Measurements from ENCODE around the gene OGDH.

The OGDH gene

DNA sequence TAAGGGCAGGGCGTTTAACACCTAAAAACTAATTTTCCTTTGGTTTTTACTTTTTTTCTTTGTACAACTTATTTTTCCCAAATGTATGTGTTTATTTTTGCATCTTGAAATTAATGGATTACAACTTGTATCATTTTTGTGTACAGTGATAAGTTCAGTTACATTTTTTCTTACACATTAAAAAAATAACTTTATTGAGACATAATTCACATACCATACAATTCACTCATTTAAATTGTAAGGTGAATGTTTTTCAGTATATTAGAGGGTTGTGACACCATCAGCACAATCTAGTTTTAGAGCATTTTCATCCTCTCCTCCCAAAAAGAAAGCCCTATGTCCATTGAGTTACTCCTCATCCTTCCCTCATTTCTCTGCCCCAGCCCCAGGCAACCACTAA is 11.6 kb downstream of the OGDH start:
- DNase-seq (ENCODE audit: low read depth in 2 of 2): no peak

DNA sequence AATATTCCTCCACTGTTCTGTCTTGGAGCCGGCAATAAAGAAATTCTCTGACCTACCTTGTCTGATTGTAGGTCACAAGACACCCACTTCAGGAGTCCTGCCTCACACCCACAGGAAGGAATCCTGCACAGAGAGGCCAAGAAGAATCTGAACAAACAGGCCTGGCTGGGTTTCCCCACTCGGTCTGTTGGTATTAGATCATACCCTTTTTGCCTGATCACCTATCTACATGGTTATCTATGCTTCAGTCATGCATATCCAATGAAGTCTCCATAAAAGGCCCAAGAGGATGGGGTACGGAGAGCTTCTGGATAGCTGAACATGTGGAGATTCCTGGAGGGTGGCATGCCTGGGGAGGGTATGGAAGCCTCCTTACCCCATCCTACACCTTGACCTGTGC is 12.3 kb downstream of the OGDH start:
- no peak for DNase-seq (ENCODE audit: low read depth in 2 of 2)

DNA sequence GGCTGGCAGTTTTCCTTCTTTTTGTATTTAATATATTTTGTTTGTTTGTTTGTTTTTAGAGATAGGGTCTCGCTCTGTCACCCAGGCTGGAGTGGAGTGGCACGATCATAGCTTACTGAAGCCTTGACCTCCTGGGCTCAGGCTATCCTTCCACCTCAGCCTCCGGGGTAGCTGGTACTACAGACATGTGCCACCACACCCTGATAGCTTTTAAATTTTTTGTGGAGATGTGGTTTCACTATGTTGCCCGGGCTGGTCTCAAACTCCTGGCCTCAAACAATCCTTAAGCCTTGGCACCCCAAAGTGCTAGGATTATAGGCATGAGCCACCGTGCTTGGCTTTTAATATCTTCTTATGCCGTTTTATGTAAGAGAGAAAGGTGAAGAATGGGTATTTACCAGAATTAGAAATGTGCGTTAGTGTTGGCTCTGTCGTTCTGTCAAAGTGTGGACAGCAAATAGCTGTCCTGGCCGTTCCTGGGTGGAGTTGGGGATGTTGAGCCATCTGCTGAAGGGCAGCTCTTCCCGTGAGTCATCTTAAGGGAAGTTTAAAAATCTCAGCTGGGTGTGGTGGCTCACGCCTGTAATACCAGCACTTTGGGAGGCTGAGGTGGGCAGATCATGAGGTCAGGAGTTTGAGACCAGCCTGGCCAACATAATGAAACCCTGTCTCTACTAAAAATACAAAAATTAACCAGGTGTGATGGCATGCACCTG is 14.8 kb downstream of the OGDH start:
- no peak for DNase-seq (ENCODE audit: low read depth in 2 of 2)

DNA sequence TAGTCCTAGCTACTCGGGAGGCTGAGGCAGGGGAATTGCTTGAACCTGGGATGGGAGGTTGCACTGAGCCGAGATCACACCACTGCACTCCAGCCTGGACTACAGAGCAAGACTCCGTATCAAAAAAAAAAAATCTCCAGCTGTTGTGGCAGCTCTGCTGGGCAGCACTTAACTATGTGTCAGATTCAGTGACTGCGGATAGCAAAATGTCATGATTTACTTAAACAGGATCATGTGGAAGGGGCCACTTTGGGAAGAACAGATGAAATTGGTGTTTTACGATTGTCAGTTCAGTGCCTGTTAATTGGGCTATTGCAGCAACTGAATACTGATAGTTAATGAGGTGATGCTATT is 15.3 kb downstream of the OGDH start:
- DNase-seq (ENCODE audit: low read depth in 2 of 2): no peak

DNA sequence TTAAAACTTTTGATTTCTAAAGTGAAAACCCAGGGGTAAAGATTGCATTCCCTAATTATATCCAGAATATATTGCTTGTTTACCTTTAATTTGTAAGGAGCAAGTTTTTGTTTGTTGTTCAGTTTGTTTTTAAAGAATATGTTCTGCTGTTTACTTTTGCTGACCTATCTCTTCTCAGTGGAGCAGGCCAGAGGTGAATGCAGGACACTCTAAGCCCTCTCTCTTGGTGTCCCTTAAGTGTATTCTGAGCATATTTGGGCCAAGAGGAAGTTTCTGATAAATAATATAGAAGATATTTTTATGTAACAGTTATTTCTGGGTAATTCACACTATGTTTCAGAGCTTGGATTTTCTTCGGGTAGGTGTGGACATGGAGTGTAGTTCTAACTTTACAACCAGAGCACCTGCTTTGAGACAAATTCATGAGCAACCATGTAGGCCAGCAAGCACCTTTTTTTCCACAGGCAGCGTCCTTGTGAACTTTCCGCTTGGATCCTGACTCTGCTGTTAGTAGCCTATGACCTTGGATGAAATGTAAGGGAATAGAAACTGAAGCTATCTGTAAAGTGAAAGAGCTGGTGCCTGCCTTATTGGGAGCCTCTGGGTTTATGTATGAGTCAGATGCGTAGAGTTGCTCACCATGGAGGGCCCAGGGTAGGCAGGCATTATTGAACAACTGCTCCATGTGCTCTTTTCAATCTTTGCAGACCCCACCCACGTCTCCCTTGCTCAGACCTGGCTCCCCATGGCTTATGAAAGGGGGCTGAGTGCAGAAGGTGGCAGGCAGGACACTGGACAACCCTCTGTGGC is 16.1 kb downstream of the OGDH start:
- DNase-seq (ENCODE audit: low read depth in 2 of 2): peak in 1 of 2 donors; percentile 32

DNA sequence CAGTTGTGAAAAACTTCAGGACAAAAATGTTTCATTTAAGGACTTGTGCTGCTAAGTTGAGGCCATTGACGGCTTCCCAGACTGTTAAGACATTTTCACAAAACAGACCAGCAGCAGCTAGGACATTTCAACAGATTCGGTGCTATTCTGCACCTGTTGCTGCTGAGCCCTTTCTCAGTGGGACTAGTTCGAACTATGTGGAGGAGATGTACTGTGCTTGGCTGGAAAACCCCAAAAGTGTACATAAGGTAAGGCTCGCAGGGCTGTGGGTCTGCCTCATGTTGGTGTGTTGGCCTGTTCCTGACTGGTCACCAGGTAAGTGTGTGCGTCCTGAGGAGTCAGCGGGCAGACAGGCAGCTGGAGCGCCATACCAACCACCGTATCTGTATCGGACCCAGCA is 17.9 kb downstream of the OGDH start:
- no peak for DNase-seq (ENCODE audit: low read depth in 2 of 2)

DNA sequence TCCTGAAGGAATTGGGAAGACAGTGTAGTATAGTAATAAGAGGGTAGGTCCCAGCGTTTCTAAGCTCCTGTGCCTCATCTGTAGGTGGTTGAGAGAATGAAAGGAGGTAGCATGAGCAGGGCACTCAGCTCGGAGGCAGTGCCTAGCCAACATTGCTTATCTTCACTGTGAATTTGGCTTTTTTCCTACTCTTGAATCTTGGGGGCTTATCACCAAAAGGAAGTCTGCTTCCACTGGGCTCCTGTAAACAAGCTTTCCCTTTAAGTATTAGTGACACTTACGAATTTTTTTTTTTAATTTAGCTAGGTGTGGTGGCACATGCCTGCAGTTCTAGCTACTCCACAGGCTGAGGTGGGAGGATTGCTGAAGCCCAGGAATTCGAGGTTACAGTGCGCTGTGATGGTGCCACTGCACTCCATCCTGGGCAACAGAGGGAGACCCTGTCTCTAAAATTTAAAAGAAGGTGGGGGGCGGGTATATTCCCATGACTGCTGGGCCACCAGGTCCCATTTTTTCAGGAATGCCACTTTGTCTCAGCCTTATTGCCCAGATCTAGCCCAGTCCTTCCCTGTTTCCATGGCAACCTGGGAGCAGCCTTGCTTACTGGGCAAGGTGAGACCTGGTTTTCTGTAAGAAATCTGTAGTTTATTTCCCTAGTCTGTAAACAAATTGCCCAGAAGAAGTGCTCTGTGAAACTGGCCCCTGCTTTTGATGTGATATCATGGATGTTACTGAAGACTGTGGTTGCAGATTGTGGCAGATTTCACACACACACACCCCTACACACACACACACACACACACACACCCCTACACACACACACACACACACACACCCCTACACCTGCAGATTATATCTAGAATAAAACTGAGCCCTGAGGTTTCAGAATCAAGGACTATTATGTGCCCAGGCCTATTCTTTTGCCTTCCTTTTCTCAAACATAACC is 19.4 kb downstream of the OGDH start:
- no peak for DNase-seq (ENCODE audit: low read depth in 2 of 2)

DNA sequence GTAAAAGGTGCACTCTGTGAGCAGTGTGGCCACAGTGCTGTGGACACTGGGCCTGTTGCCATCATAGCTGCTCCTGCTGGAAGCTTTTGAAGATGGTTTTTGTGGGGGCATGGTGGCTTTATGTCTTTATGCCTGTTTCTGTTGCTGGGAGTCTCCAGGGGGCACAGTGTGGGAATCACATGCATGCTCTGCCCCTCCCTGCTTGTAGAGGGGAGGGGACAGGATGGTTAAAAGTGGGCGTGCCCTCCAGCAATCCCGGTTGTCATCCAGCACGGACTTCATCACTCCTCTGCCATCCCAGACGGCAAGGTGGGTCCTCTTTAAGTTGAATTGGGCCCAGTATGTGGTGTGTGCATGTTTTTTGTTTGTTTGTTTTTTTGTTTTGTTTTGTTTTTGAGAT is 20.2 kb downstream of the OGDH start:
- no peak for DNase-seq (ENCODE audit: low read depth in 2 of 2)

DNA sequence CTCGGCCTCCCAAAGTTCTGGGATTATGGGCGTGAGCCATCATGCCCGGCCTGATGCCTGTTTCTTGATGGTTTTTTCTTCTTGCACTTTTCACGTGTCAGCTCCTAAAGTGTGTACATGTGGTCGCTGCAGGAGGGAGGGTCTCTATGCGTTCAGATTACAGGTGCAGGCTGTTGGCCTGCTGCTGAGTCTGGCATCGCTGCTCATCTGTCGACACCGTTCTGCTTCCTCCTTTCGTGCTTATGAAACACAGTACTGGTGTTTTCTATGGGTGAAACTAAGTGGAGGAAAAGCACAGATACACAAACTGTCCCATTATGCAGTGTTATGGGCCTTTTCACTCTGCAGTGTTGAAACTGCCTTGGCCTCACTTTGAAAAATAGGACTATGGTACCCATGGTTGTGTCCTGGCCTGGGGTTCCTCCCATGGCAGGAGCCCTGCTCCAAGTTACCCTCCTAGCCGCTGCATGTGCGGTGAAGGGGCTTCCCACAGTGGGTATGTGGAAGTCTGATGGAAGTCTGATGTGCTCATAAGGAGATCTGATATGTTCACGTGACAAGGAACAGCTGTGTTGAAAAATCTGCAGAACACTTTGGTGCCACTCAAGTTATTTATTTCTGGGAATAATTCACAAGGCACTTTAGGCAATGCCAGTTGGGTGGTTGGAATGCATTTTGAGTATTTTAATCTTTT is 23.5 kb downstream of the OGDH start:
- no peak for DNase-seq (ENCODE audit: low read depth in 2 of 2)

DNA sequence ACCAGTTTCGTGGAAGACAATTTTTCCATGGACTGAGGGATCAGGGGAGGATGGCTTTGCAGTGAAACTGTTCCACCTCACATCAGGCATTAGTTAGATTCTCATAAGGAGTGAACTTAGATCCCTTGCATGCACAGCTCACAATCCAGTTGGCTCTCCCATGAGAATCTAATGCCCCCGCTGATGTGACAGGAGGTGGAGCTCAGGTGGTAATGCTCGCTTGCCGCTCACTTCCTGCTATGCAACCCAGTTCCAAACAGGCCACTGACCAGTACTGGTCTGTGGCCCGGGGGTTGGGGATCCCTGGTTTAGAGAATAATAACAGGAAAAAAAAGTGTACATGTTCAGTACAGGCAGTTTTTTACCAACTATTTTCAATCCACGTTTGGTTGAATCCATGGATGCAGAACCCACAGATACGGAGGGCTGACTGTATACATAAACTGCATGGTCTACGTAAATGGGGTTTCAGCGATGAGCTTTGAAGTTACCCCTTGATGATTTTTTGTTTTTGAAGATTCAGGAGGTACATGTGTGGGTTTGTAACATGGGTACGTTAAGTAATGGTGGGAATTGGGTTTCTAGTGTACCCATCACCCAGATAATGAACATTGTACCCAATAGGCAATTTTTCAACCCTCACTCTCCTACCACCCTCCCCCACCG is 24.5 kb downstream of the OGDH start:
- DNase-seq (ENCODE audit: low read depth in 2 of 2): no peak

DNA sequence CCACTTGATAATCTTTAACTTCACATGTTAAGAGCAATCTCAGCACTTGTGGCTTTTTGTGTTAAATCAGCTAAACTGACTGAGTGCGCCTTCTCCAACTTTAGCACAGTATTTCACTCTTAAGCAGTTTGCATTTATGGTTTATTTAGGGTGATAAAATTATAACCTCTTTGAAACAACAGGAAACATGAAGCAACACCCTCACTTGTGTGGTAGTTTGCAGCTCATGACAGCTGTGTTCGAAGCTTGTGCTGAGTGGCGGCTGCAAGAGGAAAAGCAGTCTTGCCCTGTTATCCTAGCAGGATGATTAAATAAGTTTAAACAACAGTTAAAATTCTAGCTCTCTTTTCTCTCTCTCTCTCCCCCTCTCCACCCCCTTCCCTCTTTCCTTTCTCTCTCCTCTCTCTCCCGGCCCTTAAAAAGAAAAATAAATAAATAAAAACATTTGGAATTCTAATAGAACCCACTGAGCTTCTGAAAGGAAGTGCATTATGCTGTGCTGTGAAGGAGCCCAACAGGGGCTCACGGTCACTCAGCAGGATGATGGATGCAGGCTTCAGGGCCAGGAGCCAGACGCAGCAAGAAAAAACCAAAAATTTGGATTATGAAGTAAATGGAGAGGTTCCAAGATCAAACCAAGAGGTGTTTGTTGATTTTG is 25.2 kb downstream of the OGDH start:
- no peak for DNase-seq (ENCODE audit: low read depth in 2 of 2)

DNA sequence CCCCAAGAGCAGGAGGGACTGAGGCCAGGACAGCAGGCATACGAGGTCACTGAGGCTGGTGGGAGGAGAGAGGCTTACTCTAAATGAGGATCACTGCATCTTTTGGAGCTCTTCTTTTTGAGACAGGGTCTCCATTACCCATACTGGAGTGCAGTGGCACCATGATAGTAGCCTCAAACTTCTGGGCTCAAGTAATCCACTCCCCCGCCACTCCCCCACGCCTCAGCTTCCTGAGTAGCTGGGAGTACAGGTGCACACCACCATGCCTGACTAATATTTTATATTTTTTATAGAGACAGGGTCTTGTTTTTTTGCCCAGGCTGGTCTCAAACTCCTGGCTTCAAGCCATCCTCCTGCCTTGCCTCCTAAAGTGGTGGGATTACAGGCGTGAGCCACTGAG is 25.8 kb downstream of the OGDH start:
- no peak for DNase-seq (ENCODE audit: low read depth in 2 of 2)

DNA sequence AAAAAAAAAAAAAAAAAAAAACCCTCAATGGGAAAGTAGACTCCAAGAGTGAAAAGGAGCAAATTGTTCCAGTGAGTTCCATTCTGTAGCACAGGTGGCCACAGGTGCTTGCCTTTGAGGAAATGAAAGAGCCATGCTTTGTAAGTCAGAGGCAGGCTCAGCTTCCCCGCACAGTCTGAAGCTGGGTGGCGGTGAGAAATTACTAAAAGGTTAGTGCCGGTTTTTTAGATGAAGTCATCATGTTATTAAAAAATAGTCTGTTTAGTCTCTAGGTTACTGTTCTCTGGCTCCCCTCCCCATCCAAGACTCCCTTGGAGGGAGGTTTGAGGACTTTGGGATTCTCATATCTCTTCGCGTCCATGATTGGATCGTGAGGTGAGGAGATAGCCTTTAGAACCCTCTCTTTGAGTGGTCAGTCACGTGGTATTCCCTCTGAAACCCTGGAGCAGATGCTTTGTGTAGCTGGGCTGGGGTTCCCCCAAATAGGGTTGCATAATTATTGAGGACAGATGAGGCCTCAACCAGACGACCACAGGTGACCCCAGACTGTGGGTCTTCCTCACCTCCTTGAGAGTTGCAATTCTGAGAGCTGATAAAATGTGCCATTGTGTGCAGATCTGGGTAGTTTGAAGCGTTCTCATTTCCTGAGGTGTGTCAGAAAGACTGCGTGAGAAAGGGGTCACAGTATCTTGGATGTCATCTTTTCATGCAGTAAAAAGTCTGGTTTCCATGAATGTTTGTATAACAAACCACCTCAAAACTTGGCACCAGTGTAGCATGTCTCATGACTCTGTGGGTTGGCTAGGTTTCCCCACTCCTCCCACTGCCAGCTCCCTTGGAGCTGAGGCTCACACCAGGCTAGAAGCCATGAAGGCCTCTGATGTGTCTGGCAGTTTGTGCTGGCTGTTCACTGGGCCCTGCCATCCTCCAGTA is 27.1 kb downstream of the OGDH start:
- peak in 1 of 2 donors; percentile 49 for DNase-seq (ENCODE audit: low read depth in 2 of 2)

DNA sequence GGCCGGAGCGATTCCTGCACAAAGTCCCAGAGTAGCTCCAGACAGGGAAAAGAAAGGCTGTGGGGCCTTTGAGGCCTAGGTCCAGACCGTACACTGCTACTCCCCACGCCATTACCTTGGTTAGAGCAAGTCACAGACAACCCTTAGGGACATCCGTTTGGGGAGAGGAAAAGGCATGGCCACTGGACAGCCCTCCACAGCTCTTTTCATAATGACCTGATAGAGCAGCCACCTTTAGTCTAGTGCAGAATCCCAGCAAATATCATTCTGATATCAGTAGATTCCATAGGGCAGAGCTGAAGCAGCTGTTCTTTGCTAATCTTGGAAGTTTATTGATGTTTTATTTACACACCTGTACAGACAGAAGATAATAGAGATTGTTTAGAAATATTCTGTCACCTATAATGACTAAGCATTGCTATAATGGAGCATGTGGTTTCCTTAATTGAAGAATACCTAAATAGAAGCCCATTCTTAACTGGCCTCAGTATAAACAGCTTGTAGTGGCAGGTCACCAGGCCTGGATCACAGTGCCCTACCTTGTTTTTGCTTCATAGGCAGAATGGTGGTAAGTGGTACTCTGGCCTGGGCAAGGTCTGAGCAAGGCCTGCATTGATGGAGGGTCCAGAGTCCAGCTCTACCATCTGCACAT is 27.9 kb downstream of the OGDH start:
- DNase-seq (ENCODE audit: low read depth in 2 of 2): no peak

DNA sequence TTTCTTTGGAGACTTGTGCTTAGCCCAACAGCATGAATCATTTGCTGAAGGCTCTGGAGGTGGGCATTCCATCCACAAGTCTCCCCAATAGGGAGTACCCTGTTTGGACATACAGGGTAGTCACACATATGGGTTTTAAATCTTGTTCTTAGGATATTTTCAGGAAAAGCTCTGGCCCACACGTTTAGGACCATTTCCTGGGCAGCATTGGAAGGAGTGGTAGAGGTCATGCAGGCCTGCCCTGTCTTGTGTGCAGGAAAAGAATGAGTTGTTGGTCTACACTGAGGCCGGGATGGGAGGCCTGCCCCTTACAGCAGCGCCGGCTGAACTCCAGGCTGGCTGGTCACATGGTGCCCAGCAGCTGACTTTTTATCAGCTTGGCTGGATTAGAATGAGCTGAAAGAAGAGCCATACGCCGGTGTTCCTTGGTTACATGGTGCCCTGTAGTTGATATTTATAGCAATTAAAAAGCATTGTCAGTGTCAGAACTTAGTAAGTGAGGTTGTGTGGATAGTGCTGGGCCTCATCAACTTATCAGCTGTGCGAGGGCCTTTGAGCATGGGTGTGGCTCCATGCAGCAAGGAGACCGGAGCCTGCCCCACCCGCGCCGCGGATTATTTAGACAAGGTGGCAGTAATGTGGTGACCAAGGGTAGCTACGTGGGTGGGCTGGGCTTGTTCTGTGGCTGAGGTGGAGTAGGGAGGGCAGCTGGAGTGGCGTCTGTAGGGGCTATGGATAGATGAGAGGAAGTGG is 28.6 kb downstream of the OGDH start:
- no peak for DNase-seq (ENCODE audit: low read depth in 2 of 2)

DNA sequence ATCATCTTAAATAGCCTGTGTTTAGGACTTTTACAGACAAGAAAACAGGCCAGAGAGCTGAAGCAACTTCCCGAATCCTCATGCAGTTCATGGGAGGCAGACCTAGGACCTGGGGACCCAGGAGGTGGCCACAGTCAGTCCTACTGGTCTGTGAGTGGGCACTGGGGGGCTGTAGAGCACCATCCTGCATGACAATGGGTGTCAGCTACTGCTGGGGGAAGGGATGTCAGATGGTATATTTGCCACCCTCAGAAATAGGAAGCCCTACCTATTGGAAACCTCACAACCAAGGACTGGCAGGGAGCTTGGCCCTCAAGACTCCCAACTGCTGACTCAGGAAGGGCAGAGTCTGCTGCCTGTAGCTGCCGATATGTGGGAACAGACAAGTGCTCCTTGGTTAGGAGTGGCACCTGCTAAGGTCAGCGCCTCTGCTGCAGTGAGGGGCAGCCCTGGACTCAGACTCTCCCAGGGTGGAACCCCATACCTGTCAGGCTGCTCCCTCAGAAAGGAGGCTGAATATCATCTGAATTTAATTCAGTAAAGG is 29.7 kb downstream of the OGDH start:
- DNase-seq (ENCODE audit: low read depth in 2 of 2): no peak

DNA sequence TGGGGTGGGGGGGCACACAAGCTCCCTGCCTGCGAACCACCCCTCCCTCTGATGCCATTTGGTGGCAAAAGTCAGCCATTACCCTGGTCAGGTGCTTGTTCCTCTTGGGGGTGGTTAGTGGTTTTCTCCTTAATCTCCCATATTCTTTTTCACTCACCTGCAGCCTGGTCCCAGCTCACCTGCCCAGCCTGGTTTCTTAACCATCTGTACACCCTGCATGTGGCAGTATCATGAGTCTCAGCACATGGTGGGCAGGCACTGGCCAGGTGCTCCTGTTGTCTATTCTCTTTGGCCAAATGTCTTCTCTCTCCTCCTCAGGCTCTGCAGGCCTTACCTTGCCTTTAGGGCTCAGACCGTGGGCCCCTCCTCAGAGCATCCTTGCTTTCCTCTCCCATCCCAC is 30.5 kb downstream of the OGDH start:
- no peak for DNase-seq (ENCODE audit: low read depth in 2 of 2)
